Keratinocyte (primary cell): Measurements from ENCODE around the gene SLAIN1. TPM values are rescaled to one million over a fixed set of nuclear protein-coding genes. Genes with fewer than 3 reads are reported as not detected.

Experiments
- DNase-seq: peaks from one replicate; pipeline ENCODE4 v3.0.0-alpha.2; 2011; ENCODE audit warnings: low read depth, missing footprints, low spot score
- FAIRE-seq: peaks from 2 replicates; lab custom pipeline; 2011; peaks lifted over from hg19 to GRCh38; lab: Jason Lieb, UNC
- H2AFZ ChIP-seq: 2 replicates; pipeline ENCODE4 v1.6.0; 2012; ENCODE audit warnings: low read length, control low read depth, inconsistent platforms; ENCODE audit not compliant: control insufficient read depth
- H3K27ac ChIP-seq: 2 replicates; pipeline ENCODE4 v1.5.1; 2011; ENCODE audit warnings: low read length; ENCODE audit not compliant: control insufficient read depth, insufficient read depth
- H3K27me3 ChIP-seq: 3 replicates; pipeline ENCODE4 v1.6.0; 2011; ENCODE audit warnings: low read length; ENCODE audit not compliant: control insufficient read depth, insufficient read depth; ENCODE audit errors: extremely low read depth
- H3K36me3 ChIP-seq, 2 experiments: 2 replicates in 1 of 2; 3 replicates in 1 of 2; pipeline ENCODE4 v1.5.1; 2011; ENCODE audit warnings: low read length in 2 of 2, mild to moderate bottlenecking in 1 of 2; ENCODE audit not compliant: control insufficient read depth in 2 of 2, insufficient read depth in 2 of 2; ENCODE audit errors: extremely low read depth in 1 of 2
- H3K4me1 ChIP-seq: 3 replicates; pipeline ENCODE4 v1.5.1; 2011; ENCODE audit warnings: low read length; ENCODE audit not compliant: control insufficient read depth, insufficient read depth; ENCODE audit errors: extremely low read depth
- H3K4me2 ChIP-seq: 3 replicates; pipeline ENCODE4 v1.6.0; 2011; ENCODE audit warnings: low read depth, low read length; ENCODE audit not compliant: control insufficient read depth, insufficient read depth; ENCODE audit errors: extremely low read depth
- H3K4me3 ChIP-seq, 3 experiments: fragments of 200-600 bp in 1 of 3; sonication (generic) in 1 of 3; 2 replicates in 2 of 3; 3 replicates in 1 of 3; pipeline ENCODE4 v1.5.1; 2011 to 2016; ENCODE audit warnings: low read length in 3 of 3, mild to moderate bottlenecking in 3 of 3, control low read depth in 2 of 3, inconsistent platforms in 1 of 3, low read depth in 1 of 3, mixed read lengths in 1 of 3, mixed run types in 1 of 3, moderate library complexity in 1 of 3; ENCODE audit not compliant: control insufficient read depth in 2 of 3, insufficient read depth in 2 of 3; ENCODE audit errors: extremely low read depth in 1 of 3
- H3K79me2 ChIP-seq: 2 replicates; pipeline ENCODE4 v1.6.0; 2012; ENCODE audit warnings: low read length; ENCODE audit not compliant: control insufficient read depth, insufficient read depth
- H3K9ac ChIP-seq: 3 replicates; pipeline ENCODE4 v1.6.0; 2011; ENCODE audit warnings: low read length; ENCODE audit not compliant: control insufficient read depth, insufficient read depth; ENCODE audit errors: extremely low read depth
- H3K9me1 ChIP-seq: 3 replicates; pipeline ENCODE4 v1.6.0; 2011; ENCODE audit warnings: low read length; ENCODE audit not compliant: control insufficient read depth, insufficient read depth; ENCODE audit errors: extremely low read depth
- H3K9me3 ChIP-seq: 2 replicates; pipeline ENCODE4 v1.5.1; 2012; ENCODE audit warnings: low read depth, low read length; ENCODE audit not compliant: control insufficient read depth
- H4K20me1 ChIP-seq: 3 replicates; pipeline ENCODE4 v1.6.0; 2011; ENCODE audit warnings: low read length; ENCODE audit not compliant: control insufficient read depth, insufficient read depth; ENCODE audit errors: extremely low read depth
- EZH2 ChIP-seq: IDR thresholded peaks from one replicate; pipeline ENCODE4 v1.6.1; 2012; ENCODE audit warnings: inconsistent platforms, mild to moderate bottlenecking, low read length, moderate library complexity
- dilution Hi-C: fragments of 300-500 bp; cut with MboI; formaldehyde crosslinking; loops from one replicate; pipeline ENCODE4 v1.7.0; 2020; ENCODE audit warnings: low sequenced_read_pairs; ENCODE audit not compliant: extremely low pct_ligation_motif_present
- polyA plus RNA-seq, 5 experiments: library from polyadenylated mRNA; depleted of rRNA in 3 of 5; stranded (reverse) in 3 of 5; stranded (forward) in 1 of 5; unstranded in 1 of 5; fragments of >200 nt; gene quantifications; 1 replicate in 1 of 5; 2 replicates in 3 of 5; 3 replicates in 1 of 5; pipeline versions ENCODE4 v1.2.1 to v1.2.3, GENCODE V29; 2011 to 2012; ENCODE audit warnings: missing spikeins in 2 of 5, low read depth in 1 of 5, low replicate concordance in 1 of 5
- TF ChIP-seq, protein P1 (sequence below), 3 experiments: IDR thresholded peaks in 1 of 3; conservative IDR thresholded peaks in 1 of 3; optimal IDR thresholded peaks in 1 of 3; 2 replicates in 2 of 3; 3 replicates in 1 of 3; pipeline versions ENCODE3 to v1.5.1; 2011; ENCODE audit warnings: low read length in 3 of 3, mild to moderate bottlenecking in 3 of 3, moderate library complexity in 2 of 3, control low read depth in 1 of 3, inconsistent platforms in 1 of 3; ENCODE audit not compliant: insufficient read depth in 2 of 3; ENCODE audit errors: extremely low read depth in 1 of 3

The SLAIN1 gene
- polyA plus RNA-seq, 1 donor (not counting 4 experiments of a cell fraction or from before 2014, with no cell fraction given) = not detected

DNA sequence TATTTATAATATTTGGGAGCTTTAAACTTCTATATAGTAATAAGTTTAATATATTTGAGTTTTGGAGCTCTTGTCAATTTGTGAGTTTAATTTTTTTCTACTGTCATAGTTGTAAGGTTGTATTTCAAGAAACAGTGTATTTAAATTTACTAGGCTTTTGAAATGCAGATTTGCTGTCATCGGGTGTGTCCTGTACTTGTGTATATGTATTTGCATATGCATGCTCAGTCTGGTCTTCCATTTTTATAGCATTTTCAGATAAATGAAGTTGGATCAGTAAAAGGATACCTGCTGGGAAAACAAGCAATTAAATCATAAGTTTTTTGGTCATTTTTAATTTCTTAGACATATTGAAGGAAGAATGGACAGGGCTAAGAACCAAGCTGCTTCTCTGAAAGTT is 33.1 kb downstream of the SLAIN1 start:
- Histone ChIP-seq H3K9me1 (no peaks in the 10 kb centered on the region), H3K79me2 (no peaks in the 10 kb centered on the region), H3K4me1 (no peaks in the 10 kb centered on the region), H3K27me3 (no peaks in the 10 kb centered on the region), H2AFZ (no peak overlapping the region), H3K9me3 (no peaks in the 10 kb centered on the region), H3K4me3 (no peak overlapping the region), H3K36me3 (no peaks in the 10 kb centered on the region), H3K4me2 (no peak overlapping the region), H3K27ac (no peak overlapping the region), H4K20me1 (no peaks in the 10 kb centered on the region), H3K9ac (no peak overlapping the region)
- DNase-seq (no peak), FAIRE-seq (no peak)
- dilution Hi-C loops = no loop called here
- TF ChIP-seq, protein P1, sequence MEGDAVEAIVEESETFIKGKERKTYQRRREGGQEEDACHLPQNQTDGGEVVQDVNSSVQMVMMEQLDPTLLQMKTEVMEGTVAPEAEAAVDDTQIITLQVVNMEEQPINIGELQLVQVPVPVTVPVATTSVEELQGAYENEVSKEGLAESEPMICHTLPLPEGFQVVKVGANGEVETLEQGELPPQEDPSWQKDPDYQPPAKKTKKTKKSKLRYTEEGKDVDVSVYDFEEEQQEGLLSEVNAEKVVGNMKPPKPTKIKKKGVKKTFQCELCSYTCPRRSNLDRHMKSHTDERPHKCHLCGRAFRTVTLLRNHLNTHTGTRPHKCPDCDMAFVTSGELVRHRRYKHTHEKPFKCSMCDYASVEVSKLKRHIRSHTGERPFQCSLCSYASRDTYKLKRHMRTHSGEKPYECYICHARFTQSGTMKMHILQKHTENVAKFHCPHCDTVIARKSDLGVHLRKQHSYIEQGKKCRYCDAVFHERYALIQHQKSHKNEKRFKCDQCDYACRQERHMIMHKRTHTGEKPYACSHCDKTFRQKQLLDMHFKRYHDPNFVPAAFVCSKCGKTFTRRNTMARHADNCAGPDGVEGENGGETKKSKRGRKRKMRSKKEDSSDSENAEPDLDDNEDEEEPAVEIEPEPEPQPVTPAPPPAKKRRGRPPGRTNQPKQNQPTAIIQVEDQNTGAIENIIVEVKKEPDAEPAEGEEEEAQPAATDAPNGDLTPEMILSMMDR (optimal IDR thresholded peaks at IDR 0.05 in 1 of 3, IDR thresholded peaks at IDR 0.05 in 1 of 3, conservative IDR thresholded peaks at IDR 0.05 in 1 of 3; ENCODE audit: extremely low read depth in 1 of 3, insufficient read depth in 2 of 3, low read length in 3 of 3) = no peak
- TF ChIP-seq EZH2 = no peak

- Histone ChIP-seq H3K9me3 (no peaks in the 10 kb centered on the region), H3K9ac (no peak overlapping the region), H3K36me3 (no peaks in the 10 kb centered on the region), H3K27me3 (no peaks in the 10 kb centered on the region), H3K4me3 (no peak overlapping the region), H2AFZ (no peak overlapping the region), H3K4me2 (no peak overlapping the region), H3K27ac (no peak overlapping the region), H3K4me1 (no peaks in the 10 kb centered on the region), H4K20me1 (no peaks in the 10 kb centered on the region), H3K79me2 (no peaks in the 10 kb centered on the region), H3K9me1 (no peaks in the 10 kb centered on the region)
- FAIRE-seq (no peak), DNase-seq (no peak)
- dilution Hi-C loops = no loop called here
- no peak for TF ChIP-seq EZH2
- TF ChIP-seq, protein P1 (optimal IDR thresholded peaks at IDR 0.05 in 1 of 3, IDR thresholded peaks at IDR 0.05 in 1 of 3, conservative IDR thresholded peaks at IDR 0.05 in 1 of 3; ENCODE audit: extremely low read depth in 1 of 3, insufficient read depth in 2 of 3, low read length in 3 of 3) = no peak
Measured at GRCh38 chr13:77732287-77732686, 34.8 kb downstream of the SLAIN1 start.
